HAP-1 (cell line): ENCODE measurements around the gene NUAK1.

Experiments
- DNase-seq, 2 experiments: peaks; one replicate each; pipeline ENCODE4 v3.0.0-alpha.2; 2016 to 2020; ENCODE audit warnings: low spot score in 2 of 2
- H3K27me3 ChIP-seq: fragments of 250-450 bp; sonication (Bioruptor Pico); 2 replicates; pipeline ENCODE4 v1.5.1; 2020; ENCODE audit warnings: low read depth, mild to moderate bottlenecking, moderate library complexity
- H3K36me3 ChIP-seq: fragments of 250-450 bp; sonication (Bioruptor Pico); replicated peaks from 2 replicates; pipeline ENCODE4 v1.5.1; 2020; ENCODE audit warnings: mild to moderate bottlenecking
- H3K4me1 ChIP-seq: fragments of 250-450 bp; sonication (Bioruptor Pico); 2 replicates; pipeline ENCODE4 v1.5.1; 2020; ENCODE audit warnings: mild to moderate bottlenecking
- H3K4me3 ChIP-seq: fragments of 250-450 bp; sonication (Bioruptor Pico); 2 replicates; pipeline ENCODE4 v1.5.1; 2020; ENCODE audit warnings: mild to moderate bottlenecking, moderate library complexity
- H3K9me3 ChIP-seq: fragments of 250-450 bp; sonication (Bioruptor Pico); 2 replicates; pipeline ENCODE4 v1.5.1; 2020; ENCODE audit warnings: mild to moderate bottlenecking, moderate library complexity
- in situ Hi-C: fragments of 300-500 bp; cut with MboI; formaldehyde crosslinking; loops from 3 replicates; pipeline ENCODE4 v1.14.3; 2020; ENCODE audit warnings: low sequenced_read_pairs, inconsistent platforms, mixed read lengths

The NUAK1 gene

GRCh38 chr12:106106892-106107291 is 31.9 kb downstream of the NUAK1 start:
- H3K36me3 ChIP-seq = no peaks in the 10 kb centered on the region
- in situ Hi-C loops = no loop called here
- H3K27me3 ChIP-seq = no peaks in the 10 kb centered on the region
- peak; percentile 60 to 67 for DNase-seq
- H3K4me1 ChIP-seq = peaks cover 44% of the 10 kb centered on the region
- no peaks in the 10 kb centered on the region for H3K9me3 ChIP-seq
- no peak overlapping the region for H3K4me3 ChIP-seq

GRCh38 chr12:106106061-106106566 is 32.6 kb downstream of the NUAK1 start:
- Histone ChIP-seq H3K4me3 (no peak overlapping the region), H3K4me1 (peaks cover 44% of the 10 kb centered on the region), H3K9me3 (no peaks in the 10 kb centered on the region), H3K27me3 (no peaks in the 10 kb centered on the region), H3K36me3 (no peaks in the 10 kb centered on the region)
- no peak for DNase-seq
- in situ Hi-C loops = no loop called here

GRCh38 chr12:106101803-106102202 is 37.0 kb downstream of the NUAK1 start:
- no peak overlapping the region for H3K4me3 ChIP-seq
- no peak for DNase-seq
- peaks cover 16% of the 10 kb centered on the region for H3K4me1 ChIP-seq
- no peaks in the 10 kb centered on the region for H3K36me3 ChIP-seq
- no peaks in the 10 kb centered on the region for H3K9me3 ChIP-seq
- no peaks in the 10 kb centered on the region for H3K27me3 ChIP-seq
- in situ Hi-C loops = no loop called here

- in situ Hi-C loops = no loop called here
- no peak overlapping the region for H3K4me3 ChIP-seq
- no peaks in the 10 kb centered on the region for H3K27me3 ChIP-seq
- no peaks in the 10 kb centered on the region for H3K36me3 ChIP-seq
- H3K9me3 ChIP-seq = no peaks in the 10 kb centered on the region
- peaks cover 22% of the 10 kb centered on the region for H3K4me1 ChIP-seq
- no peak for DNase-seq
These were observed 40.0 kb downstream of the NUAK1 start for GRCh38 chr12:106098691-106099200.

GRCh38 chr12:106097011-106097410 is 41.7 kb downstream of the NUAK1 start:
- Histone ChIP-seq H3K4me3 (no peak overlapping the region), H3K36me3 (peaks cover 5% of the 10 kb centered on the region; the same call in 1 of the 2 replicates), H3K27me3 (no peaks in the 10 kb centered on the region), H3K9me3 (no peaks in the 10 kb centered on the region), H3K4me1 (peaks cover 27% of the 10 kb centered on the region)
- no peak for DNase-seq
- in situ Hi-C loops = no loop called here

GRCh38 chr12:106096376-106096775 is 42.4 kb downstream of the NUAK1 start:
- no peaks in the 10 kb centered on the region for H3K9me3 ChIP-seq
- H3K36me3 ChIP-seq = peaks cover 5% of the 10 kb centered on the region; the same call in 1 of the 2 replicates
- no peak overlapping the region for H3K4me3 ChIP-seq
- DNase-seq = no peak
- in situ Hi-C loops = no loop called here
- peaks cover 27% of the 10 kb centered on the region for H3K4me1 ChIP-seq
- no peaks in the 10 kb centered on the region for H3K27me3 ChIP-seq

GRCh38 chr12:106094304-106094703 is 44.5 kb downstream of the NUAK1 start:
- H3K36me3 ChIP-seq = peaks cover 5% of the 10 kb centered on the region; the same call in 1 of the 2 replicates
- no peak for DNase-seq
- H3K9me3 ChIP-seq = no peaks in the 10 kb centered on the region
- in situ Hi-C loops = no loop called here
- H3K4me3 ChIP-seq = no peak overlapping the region
- H3K4me1 ChIP-seq = peaks cover 27% of the 10 kb centered on the region
- no peaks in the 10 kb centered on the region for H3K27me3 ChIP-seq

GRCh38 chr12:106093246-106093645 is 45.5 kb downstream of the NUAK1 start:
- no peaks in the 10 kb centered on the region for H3K27me3 ChIP-seq
- in situ Hi-C loops = no loop called here
- H3K9me3 ChIP-seq = no peaks in the 10 kb centered on the region
- no peak for DNase-seq
- H3K4me1 ChIP-seq = peaks cover 27% of the 10 kb centered on the region
- no peak overlapping the region for H3K4me3 ChIP-seq
- H3K36me3 ChIP-seq = peaks cover 5% of the 10 kb centered on the region; the same call in 1 of the 2 replicates

- no peaks in the 10 kb centered on the region for H3K27me3 ChIP-seq
- H3K4me3 ChIP-seq = no peak overlapping the region
- in situ Hi-C loops = no loop called here
- DNase-seq = no peak
- peaks cover 6% of the 10 kb centered on the region; the same call in 1 of the 2 replicates for H3K36me3 ChIP-seq
- peaks cover 15% of the 10 kb centered on the region for H3K4me1 ChIP-seq
- no peaks in the 10 kb centered on the region for H3K9me3 ChIP-seq
These were observed 47.3 kb downstream of the NUAK1 start for GRCh38 chr12:106091446-106091820.

GRCh38 chr12:106090591-106091445 is 47.9 kb downstream of the NUAK1 start:
- Histone ChIP-seq H3K4me1 (peaks cover 12% of the 10 kb centered on the region), H3K36me3 (peaks cover 10% of the 10 kb centered on the region; the same call in 1 of the 2 replicates), H3K27me3 (no peaks in the 10 kb centered on the region), H3K9me3 (no peaks in the 10 kb centered on the region), H3K4me3 (no peak overlapping the region)
- in situ Hi-C loops = no loop called here
- DNase-seq = no peak

GRCh38 chr12:106089935-106090334 is 48.8 kb downstream of the NUAK1 start:
- Histone ChIP-seq H3K4me1 (peaks cover 13% of the 10 kb centered on the region), H3K36me3 (peaks cover 11% of the 10 kb centered on the region; the same call in 1 of the 2 replicates), H3K27me3 (no peaks in the 10 kb centered on the region), H3K4me3 (no peak overlapping the region), H3K9me3 (no peaks in the 10 kb centered on the region)
- DNase-seq = no peak
- in situ Hi-C loops = no loop called here

- Histone ChIP-seq H3K4me3 (no peak overlapping the region), H3K36me3 (peaks cover 12% of the 10 kb centered on the region; the same call in 1 of the 2 replicates), H3K4me1 (peaks cover 15% of the 10 kb centered on the region), H3K27me3 (no peaks in the 10 kb centered on the region), H3K9me3 (no peaks in the 10 kb centered on the region)
- in situ Hi-C loops = no loop called here
- no peak for DNase-seq
These were observed 49.8 kb downstream of the NUAK1 start for GRCh38 chr12:106088811-106089485.

GRCh38 chr12:106088246-106088808 is 50.4 kb downstream of the NUAK1 start:
- no peaks in the 10 kb centered on the region for H3K27me3 ChIP-seq
- H3K9me3 ChIP-seq = no peaks in the 10 kb centered on the region
- H3K4me1 ChIP-seq = peaks cover 16% of the 10 kb centered on the region
- H3K36me3 ChIP-seq = peaks cover 17% of the 10 kb centered on the region
- no peak overlapping the region for H3K4me3 ChIP-seq
- no peak for DNase-seq
- in situ Hi-C loops = no loop called here
